ENCODE results near the gene ZNF846.
"Not testable (repeated sequence)": the region's sequence is repeated elsewhere in the genome, so short reads cannot be mapped to it uniquely, and the experiment has no call there.

Gene ZNF846

DNA sequence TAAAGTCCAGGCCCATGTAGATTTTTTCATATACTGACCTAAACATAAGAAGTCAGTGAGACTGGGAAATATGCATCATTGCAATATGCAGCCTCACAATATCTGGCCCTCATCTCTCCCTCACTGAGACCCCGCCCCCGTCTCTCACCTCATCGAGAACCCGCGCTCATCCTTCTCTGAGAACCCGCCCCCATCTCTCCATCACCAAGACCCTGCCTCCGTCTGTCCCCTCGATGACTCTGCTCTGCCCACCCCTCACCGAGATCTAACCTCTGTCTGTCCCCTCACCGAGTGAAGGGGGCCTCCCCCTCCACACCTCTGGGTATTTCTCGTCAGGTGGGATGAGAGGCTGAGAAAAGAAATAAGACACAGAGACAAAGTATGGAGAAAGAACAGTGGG is 20.5 kb upstream of the ZNF846 start:
- H3K36me3 ChIP-seq (ENCODE audit: insufficient read depth, low read length): no peaks in the 10 kb centered on the region
- no peaks in the 10 kb centered on the region for H3K9me3 ChIP-seq (ENCODE audit: insufficient read depth, low read depth, low read length)
- peaks cover 27% of the 10 kb centered on the region for H3K4me1 ChIP-seq (ENCODE audit: insufficient read depth, low read length, poor library complexity, severe bottlenecking)
- no peak overlapping the region for H2AFZ ChIP-seq (ENCODE audit: low read length)
- H3K27me3 ChIP-seq (ENCODE audit: insufficient read depth, low read length, poor library complexity, severe bottlenecking): no peaks in the 10 kb centered on the region
- no peaks in the 10 kb centered on the region for H4K20me1 ChIP-seq (ENCODE audit: insufficient read depth, low read length, poor library complexity, severe bottlenecking)
- H3K4me3 ChIP-seq (ENCODE audit: low read length, poor library complexity, severe bottlenecking): no peak overlapping the region
- H3K9me2 ChIP-seq (replicated peaks; ENCODE audit: low read depth, low read length): no peaks in the 10 kb centered on the region
- 0 out of 2 replicates have a peak, but pooled peaks cover 3% of the 10 kb centered on the region for H3F3A ChIP-seq (ENCODE audit: low read depth)
- peaks cover 7% of the 10 kb centered on the region; the same call in 1 of the 2 replicates for H3K79me2 ChIP-seq (ENCODE audit: insufficient read depth, low read length)
- TF ChIP-seq, protein P1, sequence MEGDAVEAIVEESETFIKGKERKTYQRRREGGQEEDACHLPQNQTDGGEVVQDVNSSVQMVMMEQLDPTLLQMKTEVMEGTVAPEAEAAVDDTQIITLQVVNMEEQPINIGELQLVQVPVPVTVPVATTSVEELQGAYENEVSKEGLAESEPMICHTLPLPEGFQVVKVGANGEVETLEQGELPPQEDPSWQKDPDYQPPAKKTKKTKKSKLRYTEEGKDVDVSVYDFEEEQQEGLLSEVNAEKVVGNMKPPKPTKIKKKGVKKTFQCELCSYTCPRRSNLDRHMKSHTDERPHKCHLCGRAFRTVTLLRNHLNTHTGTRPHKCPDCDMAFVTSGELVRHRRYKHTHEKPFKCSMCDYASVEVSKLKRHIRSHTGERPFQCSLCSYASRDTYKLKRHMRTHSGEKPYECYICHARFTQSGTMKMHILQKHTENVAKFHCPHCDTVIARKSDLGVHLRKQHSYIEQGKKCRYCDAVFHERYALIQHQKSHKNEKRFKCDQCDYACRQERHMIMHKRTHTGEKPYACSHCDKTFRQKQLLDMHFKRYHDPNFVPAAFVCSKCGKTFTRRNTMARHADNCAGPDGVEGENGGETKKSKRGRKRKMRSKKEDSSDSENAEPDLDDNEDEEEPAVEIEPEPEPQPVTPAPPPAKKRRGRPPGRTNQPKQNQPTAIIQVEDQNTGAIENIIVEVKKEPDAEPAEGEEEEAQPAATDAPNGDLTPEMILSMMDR (conservative IDR thresholded peaks at IDR 0.05; ENCODE audit: low read length): no peak
- TF ChIP-seq EZH2phosphoT487 (IDR thresholded peaks at IDR 0.05; ENCODE audit: borderline replicate concordance): no peak
- no peak overlapping the region for H3K9ac ChIP-seq (ENCODE audit: low read depth, low read length, poor library complexity, severe bottlenecking)
- H3K4me2 ChIP-seq (ENCODE audit: low read depth, low read length, poor library complexity, severe bottlenecking): no peak overlapping the region

DNA sequence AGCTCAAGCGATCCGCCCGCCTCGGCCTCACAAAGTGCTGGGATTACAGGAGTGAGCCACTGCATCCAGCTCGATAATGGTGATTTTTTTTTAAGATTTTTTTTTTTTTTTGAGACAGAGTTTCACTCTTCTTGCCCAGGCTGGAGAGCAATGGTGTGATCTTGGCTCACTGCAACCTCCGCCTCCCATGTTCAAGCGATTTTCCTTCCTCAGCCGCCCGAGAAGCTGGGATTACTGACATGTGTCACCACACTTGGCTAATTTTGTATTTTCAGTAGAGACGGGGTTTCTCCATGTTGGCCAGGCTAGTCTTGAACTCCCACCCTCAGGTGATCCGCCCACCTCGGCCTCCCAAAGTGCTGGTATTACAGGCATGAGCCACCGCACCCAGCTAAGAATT is 20.1 kb upstream of the ZNF846 start:
- peaks cover 23% of the 10 kb centered on the region for H3K4me1 ChIP-seq (ENCODE audit: insufficient read depth, low read length, poor library complexity, severe bottlenecking)
- not testable (repeated sequence) for H3K36me3 ChIP-seq (ENCODE audit: insufficient read depth, low read length); H3K79me2 ChIP-seq (ENCODE audit: insufficient read depth, low read length); H3K9me2 ChIP-seq (replicated peaks; ENCODE audit: low read depth, low read length); H3K27me3 ChIP-seq (ENCODE audit: insufficient read depth, low read length, poor library complexity, severe bottlenecking); H3K9ac ChIP-seq (ENCODE audit: low read depth, low read length, poor library complexity, severe bottlenecking); H2AFZ ChIP-seq (ENCODE audit: low read length); H3K4me3 ChIP-seq (ENCODE audit: low read length, poor library complexity, severe bottlenecking); H4K20me1 ChIP-seq (ENCODE audit: insufficient read depth, low read length, poor library complexity, severe bottlenecking); H3F3A ChIP-seq (ENCODE audit: low read depth); H3K9me3 ChIP-seq (ENCODE audit: insufficient read depth, low read depth, low read length); H3K4me2 ChIP-seq (ENCODE audit: low read depth, low read length, poor library complexity, severe bottlenecking)

DNA sequence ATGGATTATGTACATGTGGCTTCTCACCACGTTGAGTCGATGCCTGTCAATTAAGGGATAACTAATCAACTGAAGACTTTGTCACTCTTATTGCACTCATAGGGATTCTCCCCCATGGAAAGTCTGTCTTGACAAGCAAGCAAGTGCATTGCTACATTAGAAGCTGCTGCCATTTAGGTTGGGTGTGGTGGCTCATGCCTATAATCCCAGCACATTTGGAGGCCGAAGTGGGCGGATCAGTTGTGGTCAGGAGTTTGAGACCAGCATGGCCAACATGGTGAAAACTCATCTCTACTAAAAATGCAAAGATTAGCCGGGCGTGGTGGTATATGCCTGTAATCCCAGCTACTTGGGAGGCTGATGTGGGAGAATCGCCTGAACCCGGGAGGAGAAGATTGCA is 18.3 kb upstream of the ZNF846 start:
- H3K4me2 ChIP-seq (ENCODE audit: low read depth, low read length, poor library complexity, severe bottlenecking): peak overlapping the region; percentile 77
- no peaks in the 10 kb centered on the region for H3K9me3 ChIP-seq (ENCODE audit: insufficient read depth, low read depth, low read length)
- H3K36me3 ChIP-seq (ENCODE audit: insufficient read depth, low read length): no peaks in the 10 kb centered on the region
- no peaks in the 10 kb centered on the region for H3K9me2 ChIP-seq (replicated peaks; ENCODE audit: low read depth, low read length)
- H4K20me1 ChIP-seq (ENCODE audit: insufficient read depth, low read length, poor library complexity, severe bottlenecking): no peaks in the 10 kb centered on the region
- peaks cover 7% of the 10 kb centered on the region; the same call in 1 of the 2 replicates for H3K79me2 ChIP-seq (ENCODE audit: insufficient read depth, low read length)
- peak overlapping the region; percentile 75 for H3K4me3 ChIP-seq (ENCODE audit: low read length, poor library complexity, severe bottlenecking)
- H3K9ac ChIP-seq (ENCODE audit: low read depth, low read length, poor library complexity, severe bottlenecking): peak overlapping the region; percentile 62
- peak overlapping the region; percentile 92; the same call in 1 of the 2 replicates for H2AFZ ChIP-seq (ENCODE audit: low read length)
- H3K4me1 ChIP-seq (ENCODE audit: insufficient read depth, low read length, poor library complexity, severe bottlenecking): peaks cover 19% of the 10 kb centered on the region
- H3F3A ChIP-seq (ENCODE audit: low read depth): no peaks in the 10 kb centered on the region
- no peaks in the 10 kb centered on the region for H3K27me3 ChIP-seq (ENCODE audit: insufficient read depth, low read length, poor library complexity, severe bottlenecking)
- TF ChIP-seq, protein P1 (conservative IDR thresholded peaks at IDR 0.05; ENCODE audit: low read length): no peak
- no peak for TF ChIP-seq EZH2phosphoT487 (IDR thresholded peaks at IDR 0.05; ENCODE audit: borderline replicate concordance)

DNA sequence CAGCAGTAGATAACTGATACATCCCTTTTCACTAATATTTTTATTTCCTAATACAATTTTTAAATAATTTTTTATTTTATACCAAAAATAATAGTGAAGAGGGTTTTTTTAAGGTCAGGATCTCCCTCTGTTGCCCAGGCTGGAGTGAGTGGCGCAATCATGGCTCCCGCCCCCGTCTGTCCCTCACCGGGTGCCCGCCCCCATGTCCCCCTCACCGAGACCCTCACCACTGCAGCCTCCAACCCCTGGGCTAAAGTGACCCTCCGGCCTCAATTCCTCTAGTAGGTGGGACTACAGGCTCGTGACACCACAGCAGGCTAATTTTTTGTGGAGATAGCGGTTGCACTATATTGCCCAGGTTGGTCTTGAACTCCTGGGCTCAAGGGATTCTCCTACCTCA is 17.8 kb upstream of the ZNF846 start:
- peak overlapping the region; percentile 62 for H3K9ac ChIP-seq (ENCODE audit: low read depth, low read length, poor library complexity, severe bottlenecking)
- no peaks in the 10 kb centered on the region for H3F3A ChIP-seq (ENCODE audit: low read depth)
- H3K4me2 ChIP-seq (ENCODE audit: low read depth, low read length, poor library complexity, severe bottlenecking): peak overlapping the region; percentile 77
- no peaks in the 10 kb centered on the region for H3K27me3 ChIP-seq (ENCODE audit: insufficient read depth, low read length, poor library complexity, severe bottlenecking)
- H3K4me3 ChIP-seq (ENCODE audit: low read length, poor library complexity, severe bottlenecking): peak overlapping the region; percentile 75
- no peak for TF ChIP-seq EZH2phosphoT487 (IDR thresholded peaks at IDR 0.05; ENCODE audit: borderline replicate concordance)
- TF ChIP-seq, protein P1 (conservative IDR thresholded peaks at IDR 0.05; ENCODE audit: low read length): no peak
- no peaks in the 10 kb centered on the region for H3K9me3 ChIP-seq (ENCODE audit: insufficient read depth, low read depth, low read length)
- H4K20me1 ChIP-seq (ENCODE audit: insufficient read depth, low read length, poor library complexity, severe bottlenecking): no peaks in the 10 kb centered on the region
- H3K4me1 ChIP-seq (ENCODE audit: insufficient read depth, low read length, poor library complexity, severe bottlenecking): peaks cover 17% of the 10 kb centered on the region
- H3K9me2 ChIP-seq (replicated peaks; ENCODE audit: low read depth, low read length): no peaks in the 10 kb centered on the region
- H3K79me2 ChIP-seq (ENCODE audit: insufficient read depth, low read length): peaks cover 7% of the 10 kb centered on the region; the same call in 1 of the 2 replicates
- H3K36me3 ChIP-seq (ENCODE audit: insufficient read depth, low read length): no peaks in the 10 kb centered on the region
- H2AFZ ChIP-seq (ENCODE audit: low read length): peak overlapping the region; percentile 92; the same call in 1 of the 2 replicates

Data from Loucy (cell line).